Measurements from ENCODE around the gene CCSER2. TPM values are rescaled to one million over a fixed set of nuclear protein-coding genes. Genes with fewer than 3 reads are reported as not detected.
A peak's percentile ranks its signal among the peaks of the same experiment; 100 is the strongest.

The CCSER2 gene
- total and polyA plus RNA-seq, 4 donors, result 54.1 to 108 (median 66.8) TPM

GRCh38 chr10:84373000-84373399 lies 44.6 kb downstream of the CCSER2 start:
- H3K27ac ChIP-seq (ENCODE audit: low read depth, low read length), result no peak overlapping the region
- no peaks in the 10 kb centered on the region for H3K4me1 ChIP-seq (ENCODE audit: control insufficient read depth, insufficient read depth, low read length)
- DNase-seq (ENCODE audit: low read depth in 4 of 6, low spot score in 6 of 6), result no peak
- no peaks in the 10 kb centered on the region for H3K27me3 ChIP-seq (ENCODE audit: control insufficient read depth, insufficient read depth, low read length)
- no peaks in the 10 kb centered on the region for H3K9me3 ChIP-seq (ENCODE audit: control insufficient read depth, insufficient read depth, low read length)
- WGBS (ENCODE audit: insufficient coverage), result no CpG with 5 or more reads among the region's 2 CpGs
- H3K36me3 ChIP-seq (ENCODE audit: control insufficient read depth, insufficient read depth, low read length), result no peaks in the 10 kb centered on the region
- no peak overlapping the region for H3K4me3 ChIP-seq (ENCODE audit: low read depth, low read length)

- Histone ChIP-seq H3K27me3 (ENCODE audit: control insufficient read depth, insufficient read depth, low read length) (no peaks in the 10 kb centered on the region), H3K4me1 (ENCODE audit: control insufficient read depth, insufficient read depth, low read length) (no peaks in the 10 kb centered on the region), H3K27ac (ENCODE audit: low read depth, low read length) (no peak overlapping the region), H3K36me3 (ENCODE audit: control insufficient read depth, insufficient read depth, low read length) (no peaks in the 10 kb centered on the region), H3K9me3 (ENCODE audit: control insufficient read depth, insufficient read depth, low read length) (no peaks in the 10 kb centered on the region), H3K4me3 (ENCODE audit: low read depth, low read length) (no peak overlapping the region)
- WGBS (ENCODE audit: insufficient coverage), result 47% methylated on average over 1 of the region's 2 CpGs
- DNase-seq (ENCODE audit: low read depth in 4 of 6, low spot score in 6 of 6), result peak in 1 of 6 donors; percentile 31
These were observed 46.1 kb downstream of the CCSER2 start for GRCh38 chr10:84374455-84374854.

DNA sequence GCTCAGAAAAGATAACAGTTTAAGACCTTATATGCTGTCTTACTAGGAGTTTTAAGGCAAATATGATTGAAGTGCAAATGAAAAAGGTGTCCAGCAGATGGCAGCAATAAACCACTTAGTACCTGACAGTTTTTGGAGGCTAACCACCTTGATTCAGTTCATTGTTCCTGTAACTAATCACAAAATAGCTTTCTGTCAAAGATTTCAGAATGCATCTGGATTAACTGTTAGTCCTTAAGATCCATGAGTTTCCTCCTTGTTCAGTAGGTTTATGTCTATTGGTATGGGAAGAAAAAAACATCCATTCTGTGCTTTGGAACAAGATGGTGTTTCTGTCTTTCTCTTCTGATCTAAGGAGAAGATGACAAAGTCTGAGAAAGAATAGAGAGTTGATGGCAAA lies 46.6 kb downstream of the CCSER2 start:
- Histone ChIP-seq H3K4me1 (ENCODE audit: control insufficient read depth, insufficient read depth, low read length) (no peaks in the 10 kb centered on the region), H3K36me3 (ENCODE audit: control insufficient read depth, insufficient read depth, low read length) (no peaks in the 10 kb centered on the region), H3K9me3 (ENCODE audit: control insufficient read depth, insufficient read depth, low read length) (no peaks in the 10 kb centered on the region), H3K4me3 (ENCODE audit: low read depth, low read length) (no peak overlapping the region), H3K27ac (ENCODE audit: low read depth, low read length) (no peak overlapping the region), H3K27me3 (ENCODE audit: control insufficient read depth, insufficient read depth, low read length) (no peaks in the 10 kb centered on the region)
- DNase-seq (ENCODE audit: low read depth in 4 of 6, low spot score in 6 of 6), result peak; percentile 31 to 91 (median 54)

- Histone ChIP-seq H3K27ac (ENCODE audit: low read depth, low read length) (no peak overlapping the region), H3K4me1 (ENCODE audit: control insufficient read depth, insufficient read depth, low read length) (no peaks in the 10 kb centered on the region), H3K4me3 (ENCODE audit: low read depth, low read length) (no peak overlapping the region), H3K27me3 (ENCODE audit: control insufficient read depth, insufficient read depth, low read length) (no peaks in the 10 kb centered on the region), H3K9me3 (ENCODE audit: control insufficient read depth, insufficient read depth, low read length) (no peaks in the 10 kb centered on the region), H3K36me3 (ENCODE audit: control insufficient read depth, insufficient read depth, low read length) (no peaks in the 10 kb centered on the region)
- no CpG with 5 or more reads among the region's 1 CpG for WGBS (ENCODE audit: insufficient coverage)
- no peak for DNase-seq (ENCODE audit: low read depth in 4 of 6, low spot score in 6 of 6)
These were observed 47.5 kb downstream of the CCSER2 start for GRCh38 chr10:84375881-84376280.

DNA sequence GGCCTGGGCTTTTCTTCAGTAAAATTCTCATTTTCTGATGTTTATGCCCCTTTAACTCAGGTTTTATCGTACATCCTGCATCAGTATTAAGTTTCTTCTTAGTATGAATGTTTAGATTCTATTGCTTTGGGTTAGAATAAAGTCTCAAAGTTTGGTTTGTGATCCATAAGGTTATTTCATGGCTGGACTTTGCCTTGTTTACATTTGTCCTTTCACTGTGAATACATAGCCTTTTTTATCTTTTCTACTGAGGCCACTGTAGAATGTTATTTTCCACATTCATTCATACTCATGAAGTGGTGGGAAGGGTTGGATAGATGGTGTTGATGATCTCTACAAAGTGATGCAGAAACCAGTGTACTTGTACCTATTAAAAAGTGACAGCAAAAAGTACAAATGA lies 59.8 kb downstream of the CCSER2 start:
- no CpG with 5 or more reads among the region's 1 CpG for WGBS (ENCODE audit: insufficient coverage)
- Histone ChIP-seq H3K36me3 (ENCODE audit: control insufficient read depth, insufficient read depth, low read length) (no peaks in the 10 kb centered on the region), H3K27me3 (ENCODE audit: control insufficient read depth, insufficient read depth, low read length) (no peaks in the 10 kb centered on the region), H3K9me3 (ENCODE audit: control insufficient read depth, insufficient read depth, low read length) (peaks cover 2% of the 10 kb centered on the region), H3K4me1 (ENCODE audit: control insufficient read depth, insufficient read depth, low read length) (no peaks in the 10 kb centered on the region), H3K4me3 (ENCODE audit: low read depth, low read length) (no peak overlapping the region), H3K27ac (ENCODE audit: low read depth, low read length) (no peak overlapping the region)
- no peak for DNase-seq (ENCODE audit: low read depth in 4 of 6, low spot score in 6 of 6)

DNA sequence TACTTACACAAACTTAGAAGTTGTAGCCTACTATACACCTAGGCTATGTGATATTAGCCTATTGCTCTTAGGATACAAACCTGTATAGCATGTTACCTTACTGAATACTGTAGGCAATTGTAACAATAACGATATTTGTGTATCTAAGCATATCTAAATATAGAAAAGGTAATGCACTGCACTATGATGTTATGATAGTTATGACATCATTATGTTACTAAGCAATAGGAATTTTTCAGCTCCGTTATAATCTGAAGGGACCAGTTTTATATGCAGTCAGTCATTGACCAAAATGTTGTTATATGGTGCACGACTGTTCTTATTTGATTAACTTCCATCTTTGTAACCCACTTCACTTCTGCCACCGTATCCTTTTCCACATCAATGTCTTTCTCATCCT lies 62.0 kb downstream of the CCSER2 start:
- Histone ChIP-seq H3K36me3 (ENCODE audit: control insufficient read depth, insufficient read depth, low read length) (no peaks in the 10 kb centered on the region), H3K27me3 (ENCODE audit: control insufficient read depth, insufficient read depth, low read length) (no peaks in the 10 kb centered on the region), H3K4me3 (ENCODE audit: low read depth, low read length) (no peak overlapping the region), H3K4me1 (ENCODE audit: control insufficient read depth, insufficient read depth, low read length) (no peaks in the 10 kb centered on the region), H3K9me3 (ENCODE audit: control insufficient read depth, insufficient read depth, low read length) (peaks cover 2% of the 10 kb centered on the region), H3K27ac (ENCODE audit: low read depth, low read length) (no peak overlapping the region)
- no peak for DNase-seq (ENCODE audit: low read depth in 4 of 6, low spot score in 6 of 6)
- no CpG with 5 or more reads among the region's 4 CpGs for WGBS (ENCODE audit: insufficient coverage)

DNA sequence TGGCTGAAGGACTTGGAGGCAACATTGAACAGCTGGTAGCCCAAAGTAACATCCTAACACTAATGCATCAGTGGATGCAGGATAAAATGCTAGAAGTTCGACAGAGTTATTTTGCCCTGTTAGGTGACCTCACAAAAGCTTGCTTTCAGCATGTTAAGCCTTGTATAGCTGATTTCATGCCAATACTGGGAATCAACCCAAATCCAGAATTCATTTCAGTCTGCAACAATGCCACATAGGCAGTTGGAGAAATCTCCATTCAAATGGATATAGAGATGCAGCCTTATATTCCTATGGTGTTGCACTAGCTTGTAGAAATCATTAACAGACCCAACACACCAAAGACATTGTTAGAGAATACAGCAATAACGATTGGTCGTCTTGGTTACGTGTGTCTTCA lies 62.9 kb downstream of the CCSER2 start:
- no peak overlapping the region for H3K4me3 ChIP-seq (ENCODE audit: low read depth, low read length)
- no peak overlapping the region for H3K27ac ChIP-seq (ENCODE audit: low read depth, low read length)
- 75% methylated on average over 1 of the region's 4 CpGs for WGBS (ENCODE audit: insufficient coverage)
- H3K4me1 ChIP-seq (ENCODE audit: control insufficient read depth, insufficient read depth, low read length), result no peaks in the 10 kb centered on the region
- H3K36me3 ChIP-seq (ENCODE audit: control insufficient read depth, insufficient read depth, low read length), result no peaks in the 10 kb centered on the region
- DNase-seq (ENCODE audit: low read depth in 4 of 6, low spot score in 6 of 6), result peak in 5 of 6 donors; percentile 13 to 83 (median 17)
- H3K27me3 ChIP-seq (ENCODE audit: control insufficient read depth, insufficient read depth, low read length), result no peaks in the 10 kb centered on the region
- H3K9me3 ChIP-seq (ENCODE audit: control insufficient read depth, insufficient read depth, low read length), result peaks cover 1% of the 10 kb centered on the region

- H3K36me3 ChIP-seq (ENCODE audit: control insufficient read depth, insufficient read depth, low read length), result no peaks in the 10 kb centered on the region
- no CpG with 5 or more reads among the region's 2 CpGs for WGBS (ENCODE audit: insufficient coverage)
- no peak overlapping the region for H3K4me3 ChIP-seq (ENCODE audit: low read depth, low read length)
- peaks cover 1% of the 10 kb centered on the region for H3K9me3 ChIP-seq (ENCODE audit: control insufficient read depth, insufficient read depth, low read length)
- no peaks in the 10 kb centered on the region for H3K4me1 ChIP-seq (ENCODE audit: control insufficient read depth, insufficient read depth, low read length)
- H3K27me3 ChIP-seq (ENCODE audit: control insufficient read depth, insufficient read depth, low read length), result no peaks in the 10 kb centered on the region
- DNase-seq (ENCODE audit: low read depth in 4 of 6, low spot score in 6 of 6), result no peak
- no peak overlapping the region for H3K27ac ChIP-seq (ENCODE audit: low read depth, low read length)
These were observed 63.8 kb downstream of the CCSER2 start for GRCh38 chr10:84392181-84392580.

GRCh38 chr10:84395581-84395980 lies 67.2 kb downstream of the CCSER2 start:
- H3K4me1 ChIP-seq (ENCODE audit: control insufficient read depth, insufficient read depth, low read length), result no peaks in the 10 kb centered on the region
- no peaks in the 10 kb centered on the region for H3K36me3 ChIP-seq (ENCODE audit: control insufficient read depth, insufficient read depth, low read length)
- H3K27ac ChIP-seq (ENCODE audit: low read depth, low read length), result no peak overlapping the region
- peaks cover 1% of the 10 kb centered on the region for H3K9me3 ChIP-seq (ENCODE audit: control insufficient read depth, insufficient read depth, low read length)
- no peak for DNase-seq (ENCODE audit: low read depth in 4 of 6, low spot score in 6 of 6)
- no peaks in the 10 kb centered on the region for H3K27me3 ChIP-seq (ENCODE audit: control insufficient read depth, insufficient read depth, low read length)
- no CpG with 5 or more reads among the region's 2 CpGs for WGBS (ENCODE audit: insufficient coverage)
- H3K4me3 ChIP-seq (ENCODE audit: low read depth, low read length), result no peak overlapping the region

GRCh38 chr10:84397735-84398144 lies 69.4 kb downstream of the CCSER2 start:
- no peak overlapping the region for H3K27ac ChIP-seq (ENCODE audit: low read depth, low read length)
- 50% methylated on average over 2 of the region's 2 CpGs for WGBS (ENCODE audit: insufficient coverage)

More at GRCh38 chr10:84397735-84398144, 69.4 kb downstream of the CCSER2 start:
- Histone ChIP-seq H3K4me1 (ENCODE audit: control insufficient read depth, insufficient read depth, low read length) (no peaks in the 10 kb centered on the region), H3K9me3 (ENCODE audit: control insufficient read depth, insufficient read depth, low read length) (peaks cover 1% of the 10 kb centered on the region), H3K36me3 (ENCODE audit: control insufficient read depth, insufficient read depth, low read length) (no peaks in the 10 kb centered on the region), H3K27me3 (ENCODE audit: control insufficient read depth, insufficient read depth, low read length) (no peaks in the 10 kb centered on the region), H3K4me3 (ENCODE audit: low read depth, low read length) (no peak overlapping the region)
- DNase-seq (ENCODE audit: low read depth in 4 of 6, low spot score in 6 of 6), result no peak
